Raji (cell line): Measurements from ENCODE around the gene OSCP1.
A peak's percentile ranks its signal among the peaks of the same experiment; 100 is the strongest.

Source experiments
- POLR2A ChIP-seq: IDR thresholded peaks from 2 replicates; pipeline ENCODE4 v1.6.1; 2011; ENCODE audit warnings: low read depth, low read length, control low read depth; ENCODE audit not compliant: insufficient read depth

Gene OSCP1

GRCh38 chr1:36450270-36450918, at the start of gene OSCP1:
OSCP1 (minus strand) TSS chr1:36450451; CDS start chr1:36450369, 82 bp downstream.
- TF ChIP-seq POLR2A: peak; percentile 80

GRCh38 chr1:36497207-36497606, 47.0 kb upstream of the OSCP1 start:
- TF ChIP-seq POLR2A: no peak

- TF ChIP-seq POLR2A: no peak
Observed at GRCh38 chr1:36494971-36495370, 44.7 kb upstream of the OSCP1 start.

GRCh38 chr1:36493524-36493923, 43.3 kb upstream of the OSCP1 start:
- no peak for TF ChIP-seq POLR2A

GRCh38 chr1:36492491-36492890, 42.2 kb upstream of the OSCP1 start:
- no peak for TF ChIP-seq POLR2A

GRCh38 chr1:36487906-36488305, 37.7 kb upstream of the OSCP1 start:
- no peak for TF ChIP-seq POLR2A

- TF ChIP-seq POLR2A: no peak
Observed at GRCh38 chr1:36486439-36487335, 36.4 kb upstream of the OSCP1 start.

GRCh38 chr1:36486093-36486438, 35.8 kb upstream of the OSCP1 start:
- no peak for TF ChIP-seq POLR2A

GRCh38 chr1:36484099-36484498, 33.8 kb upstream of the OSCP1 start:
- no peak for TF ChIP-seq POLR2A

- no peak for TF ChIP-seq POLR2A
Observed at GRCh38 chr1:36482724-36483388, 32.6 kb upstream of the OSCP1 start, which contains the start of gene CSF3R. CSF3R (minus strand) TSS chr1:36482913; CDS start chr1:36479496, 3,417 bp downstream.

GRCh38 chr1:36481771-36482723, 31.8 kb upstream of the OSCP1 start:
- TF ChIP-seq POLR2A: no peak

GRCh38 chr1:36481091-36481490, 30.8 kb upstream of the OSCP1 start:
- no peak for TF ChIP-seq POLR2A

GRCh38 chr1:36480161-36480560, 29.9 kb upstream of the OSCP1 start:
- no peak for TF ChIP-seq POLR2A

GRCh38 chr1:36479505-36480051, 29.3 kb upstream of the OSCP1 start:
- no peak for TF ChIP-seq POLR2A
